HL-60/S4 (cell line): ENCODE measurements around the gene MFNG.

Experiments
- in situ Hi-C: fragments of 300-500 bp; cut with MboI; formaldehyde crosslinking; loops from 2 replicates; pipeline ENCODE4 v1.14.3; 2022; ENCODE audit warnings: low sequenced_read_pairs

Gene MFNG

DNA sequence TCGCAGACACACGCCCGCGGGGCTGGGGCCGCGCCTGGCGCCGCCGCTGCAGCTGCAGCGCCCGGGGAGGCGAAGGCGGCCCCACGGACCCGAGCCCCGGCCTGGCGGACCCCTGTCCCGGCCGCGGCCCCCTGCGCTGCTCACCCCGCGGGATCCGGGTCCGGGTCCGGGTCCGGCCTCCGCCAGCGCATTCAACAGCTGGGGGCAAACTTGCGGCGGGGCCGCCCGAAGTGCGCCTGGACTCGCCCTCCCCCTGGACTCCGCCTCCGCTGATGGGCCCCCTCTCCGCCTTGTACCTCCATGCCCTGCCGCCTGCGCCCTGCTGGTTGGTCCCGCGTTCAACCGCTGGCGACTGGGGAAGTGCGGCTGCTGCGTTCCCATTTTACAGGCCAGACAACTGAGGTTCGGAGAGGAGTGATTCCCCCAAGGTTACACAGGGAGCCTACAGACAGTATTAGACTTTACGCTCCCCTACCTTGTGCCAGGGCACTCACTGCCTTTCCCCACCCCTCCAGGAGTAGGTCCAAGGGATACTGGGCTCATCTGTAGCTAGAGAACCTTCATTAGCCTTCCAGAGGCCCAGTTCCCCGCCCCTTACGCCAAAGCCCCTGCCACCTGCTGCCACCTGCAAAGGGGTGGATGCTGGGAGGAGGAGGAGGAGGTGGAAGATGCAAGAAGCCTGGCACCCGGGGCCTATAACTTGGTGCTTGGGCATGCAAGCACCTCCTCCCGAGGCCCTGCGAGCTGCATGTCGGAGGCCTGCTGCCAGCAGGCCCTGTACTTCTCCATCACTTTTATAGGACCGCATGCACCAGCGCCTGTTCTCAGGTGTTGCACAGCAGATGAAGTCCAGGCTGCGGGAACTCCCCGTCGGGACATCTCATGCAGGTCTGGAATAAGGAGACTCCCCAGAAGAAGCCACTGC is 58.2 kb downstream of the MFNG start:
- in situ Hi-C loops = no loop called here

DNA sequence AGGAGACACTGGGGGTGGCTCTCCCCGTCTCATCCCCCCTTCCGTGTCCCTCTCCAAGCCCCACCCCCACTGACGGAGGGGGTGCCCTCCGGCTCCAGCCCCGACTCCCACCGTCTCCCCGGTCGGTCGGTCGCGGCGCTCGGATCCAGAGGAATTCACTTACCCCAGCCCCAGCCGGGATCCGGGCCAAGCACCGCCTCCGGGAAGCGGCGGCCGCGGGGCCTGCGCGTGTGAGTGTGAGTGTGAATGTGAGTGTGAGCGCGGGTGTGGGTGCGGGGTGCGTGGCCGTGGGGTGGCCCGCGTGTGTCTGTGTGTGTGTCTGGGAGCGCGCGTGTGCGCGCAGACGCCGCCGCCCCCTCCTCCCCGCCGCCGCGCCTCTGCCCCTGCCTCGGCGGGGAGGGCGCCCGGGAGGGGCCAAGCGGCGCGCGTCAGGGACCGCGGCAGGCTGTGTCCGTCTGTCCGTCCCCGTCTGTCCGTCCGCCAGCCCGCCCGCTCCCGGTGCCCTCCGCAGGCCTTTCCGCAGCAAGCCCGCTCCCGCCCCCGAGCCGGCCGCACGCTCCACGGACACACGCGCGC is 59.0 kb downstream of the MFNG start, which contains the start of gene ELFN2:
Gene ELFN2 (minus strand): TSS at position 345 of the 576 bp plus-strand sequence. CDS start 51,945 bp downstream, outside the sequence.
- in situ Hi-C loops = no loop called here

DNA sequence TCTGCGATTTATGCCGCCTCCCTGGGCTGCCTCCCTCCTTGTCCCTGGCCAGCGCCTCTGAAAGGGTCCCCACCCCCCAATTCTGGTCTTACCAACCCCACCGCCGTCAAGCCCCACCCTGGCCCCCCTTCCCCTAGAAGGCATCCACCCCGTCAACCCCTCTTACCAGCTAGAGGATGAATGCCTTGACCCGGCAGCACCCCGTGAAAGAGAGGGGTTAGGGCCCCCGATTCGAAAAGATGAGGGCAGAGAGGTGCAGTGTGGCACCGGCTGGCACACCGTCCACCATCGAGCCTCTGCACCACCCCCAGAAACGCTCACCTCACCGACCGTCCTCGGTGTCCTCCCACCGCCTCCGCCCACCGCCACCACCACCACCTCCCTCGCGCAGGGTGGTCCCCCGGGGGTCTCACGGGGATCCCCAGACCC is 59.5 kb downstream of the MFNG start:
- in situ Hi-C loops = no loop called here

DNA sequence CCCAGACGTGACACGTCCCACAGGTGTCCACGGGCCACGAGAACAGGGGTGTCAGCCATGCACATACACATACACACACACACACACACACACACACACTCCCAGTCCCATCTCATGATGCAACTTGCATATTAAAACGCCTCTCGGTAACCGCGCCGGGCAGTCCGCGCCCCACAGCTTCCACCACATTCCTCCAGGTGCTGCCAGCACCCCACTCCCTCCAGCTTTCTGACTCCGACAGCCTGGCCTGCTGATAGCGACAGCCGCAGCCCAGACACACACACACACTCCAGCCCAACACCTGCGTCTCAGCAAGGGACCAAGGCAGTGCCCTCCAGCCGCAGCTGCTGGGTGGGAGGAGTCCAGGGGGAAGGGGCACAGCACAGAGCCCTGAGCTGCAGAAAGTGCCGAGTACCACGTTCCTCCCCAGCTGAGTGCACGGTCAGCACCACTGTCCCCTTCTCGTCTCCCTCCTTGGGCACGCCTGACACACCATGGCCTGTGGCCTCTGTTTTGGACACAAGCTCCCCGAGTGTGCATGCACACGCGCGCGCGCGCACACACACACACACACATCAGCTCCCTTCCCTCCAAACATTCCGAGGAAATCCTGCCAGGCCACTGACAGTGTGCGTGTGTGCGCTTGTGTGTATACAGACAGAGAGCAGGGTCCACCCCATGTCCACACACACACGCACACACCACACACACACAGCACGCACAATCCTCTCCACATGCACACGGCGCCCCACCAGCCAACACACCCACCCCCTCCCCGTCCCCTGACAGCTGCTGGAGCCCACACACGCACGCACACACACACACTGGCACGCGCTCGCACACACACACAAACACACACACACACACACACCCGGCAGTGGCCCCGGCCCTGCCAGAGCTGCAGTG is 60.1 kb downstream of the MFNG start:
- in situ Hi-C loops = no loop called here

DNA sequence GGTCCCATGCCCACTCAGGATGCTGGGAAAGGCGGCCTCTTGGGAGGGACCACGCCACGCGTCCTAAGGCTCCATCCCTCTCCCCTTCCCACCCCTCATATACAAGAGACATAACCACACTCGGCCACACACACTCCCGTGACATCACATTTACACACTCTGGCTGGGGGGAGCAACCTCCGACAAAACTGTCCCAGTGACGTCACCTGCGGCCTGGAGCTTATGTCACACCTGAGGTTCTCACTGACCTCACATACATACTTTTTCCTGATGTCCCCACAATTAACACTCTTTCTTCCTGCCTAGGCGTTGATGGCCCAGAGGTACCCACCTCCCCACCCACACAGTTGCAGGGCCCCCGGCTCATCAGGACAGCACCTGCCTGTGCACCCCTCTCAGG is 60.8 kb downstream of the MFNG start:
- in situ Hi-C loops = no loop called here

DNA sequence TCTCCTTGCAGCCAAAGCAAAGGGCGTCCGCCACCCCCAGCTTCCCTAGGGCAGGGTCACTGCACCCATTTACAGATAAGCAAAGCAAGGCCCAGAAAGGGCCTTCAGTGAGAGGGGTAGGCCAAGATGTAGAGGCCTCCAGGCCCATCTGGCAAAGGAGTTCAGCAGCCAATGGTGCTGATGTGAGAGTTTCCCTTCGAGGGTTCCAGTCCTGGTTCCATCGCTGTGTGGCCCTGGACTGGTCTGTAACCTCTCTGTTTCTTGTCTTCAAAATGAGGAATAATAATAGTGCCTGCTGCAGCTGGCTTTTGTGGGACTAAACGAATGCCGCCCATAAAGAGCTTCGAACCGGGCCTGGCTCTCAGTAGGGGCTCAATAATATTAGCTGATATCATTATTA is 62.9 kb downstream of the MFNG start:
- in situ Hi-C loops = no loop called here

DNA sequence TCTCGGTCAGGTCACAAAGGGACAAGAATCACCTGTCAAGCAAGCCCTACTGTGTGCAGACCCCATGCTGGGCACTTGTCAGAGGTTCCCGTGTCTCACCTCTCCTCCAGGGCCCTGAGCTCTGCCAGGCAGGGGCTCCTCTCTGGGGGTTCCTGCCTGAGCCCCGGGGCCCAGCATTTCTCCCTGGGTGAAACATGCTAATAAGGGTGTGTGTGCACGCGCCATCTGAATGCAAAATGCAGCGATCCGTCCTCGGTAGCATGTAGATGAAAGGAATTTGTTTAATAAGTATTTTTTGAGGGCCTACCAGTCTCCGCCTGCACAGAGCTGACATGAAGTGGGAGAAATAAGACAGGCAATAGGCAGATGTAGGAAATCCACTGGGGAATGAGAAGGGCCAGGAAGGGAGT is 64.7 kb downstream of the MFNG start:
- in situ Hi-C loops = no loop called here

DNA sequence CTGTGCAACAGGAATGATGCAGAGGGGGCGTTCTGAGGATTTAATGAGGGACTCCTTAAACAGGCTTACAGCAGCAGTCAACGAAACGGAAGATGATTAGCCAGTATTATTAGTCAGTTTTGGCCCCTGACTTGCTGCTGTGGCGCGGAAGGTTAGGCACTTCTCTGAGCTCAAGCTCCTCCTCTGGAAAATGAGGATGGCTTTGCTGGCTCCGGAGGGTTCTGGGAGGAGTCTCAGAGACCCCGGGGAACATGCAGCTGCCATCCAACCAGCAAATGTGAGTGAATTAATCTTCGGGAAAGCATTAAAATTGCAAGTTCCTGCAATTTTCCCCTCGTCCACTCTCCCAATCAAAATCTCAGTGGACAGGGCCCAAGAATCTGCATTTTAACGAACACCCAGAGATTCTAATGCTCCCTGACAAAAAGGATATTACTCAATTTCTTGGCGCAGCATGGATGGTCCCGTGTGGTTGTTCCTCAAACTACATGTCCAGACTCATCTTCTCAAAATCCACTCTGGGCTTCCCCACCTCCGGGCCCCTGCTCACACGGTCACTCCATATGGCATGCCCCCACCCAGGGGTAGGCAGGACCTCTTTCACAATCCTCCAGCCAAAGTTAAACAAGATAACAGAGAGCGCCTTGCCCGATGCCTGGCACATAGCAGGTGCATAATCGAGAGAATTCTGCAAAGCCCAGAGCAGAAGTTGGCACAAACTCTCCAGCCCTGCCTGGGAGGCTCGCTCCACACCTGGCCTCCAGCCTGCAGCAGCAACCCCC is 65.3 kb downstream of the MFNG start:
- in situ Hi-C loops = no loop called here

DNA sequence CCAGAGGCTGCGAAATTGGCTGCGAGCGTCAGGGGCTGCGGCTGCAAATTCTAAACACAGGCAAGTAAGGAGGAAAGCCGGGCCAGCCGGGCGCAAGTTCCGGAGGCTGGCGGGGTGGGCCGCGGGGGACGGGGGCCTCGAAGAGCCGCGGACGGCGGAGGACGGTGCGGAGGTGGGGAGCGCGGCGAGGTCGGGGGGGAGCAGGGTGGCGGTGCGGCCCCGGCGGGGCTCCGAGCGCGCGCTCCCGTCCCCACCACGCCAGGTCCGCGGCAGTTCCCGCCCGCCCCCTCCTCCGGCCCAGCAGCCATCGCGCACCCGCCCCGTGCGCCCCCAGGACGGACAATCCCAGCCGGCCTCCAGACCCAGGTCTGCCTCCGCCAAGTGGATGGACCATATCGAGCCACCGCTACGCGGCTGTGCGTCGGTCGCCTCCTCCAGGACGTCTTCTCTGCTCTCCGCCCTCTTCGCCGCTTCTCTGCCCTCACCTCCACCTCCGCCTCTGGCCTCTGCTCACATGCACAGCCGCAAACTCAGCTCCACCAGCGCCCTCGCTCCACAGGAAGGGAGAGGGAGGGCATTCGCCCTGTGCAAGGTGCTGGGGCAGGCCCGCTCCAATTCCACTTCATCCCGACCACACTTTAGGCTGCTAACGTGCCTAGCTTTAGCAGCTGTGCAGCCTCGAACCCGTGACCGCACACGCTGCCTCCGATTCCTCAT is 66.1 kb downstream of the MFNG start:
- in situ Hi-C loops = no loop called here

DNA sequence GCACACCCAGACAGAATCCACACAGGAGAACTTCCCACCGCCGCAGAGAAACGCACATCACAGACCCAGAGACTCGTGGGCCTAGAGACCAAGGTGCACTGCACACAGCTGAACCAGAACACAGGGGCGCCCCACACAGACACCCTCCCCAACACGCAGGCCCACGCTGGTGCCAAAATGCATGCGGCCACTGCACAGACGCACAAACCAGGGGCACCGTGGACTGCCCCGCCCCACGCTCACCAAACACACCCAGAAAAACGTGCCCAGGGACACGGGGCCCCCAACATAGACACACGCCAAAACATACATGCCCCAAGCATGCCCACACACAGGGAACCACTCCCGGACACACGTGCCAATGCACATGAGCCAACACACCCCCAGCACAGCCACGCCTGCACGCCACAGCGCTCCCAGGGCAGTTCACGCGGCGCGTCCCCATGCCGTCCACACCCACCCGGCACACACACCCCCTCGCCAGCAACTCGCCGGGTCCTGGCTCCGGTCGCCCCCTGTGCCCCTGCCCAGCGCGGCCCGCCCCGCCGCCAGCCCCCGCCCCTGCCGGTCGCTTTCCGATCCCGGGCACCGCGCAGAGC is 66.7 kb downstream of the MFNG start:
- in situ Hi-C loops = no loop called here
